ENCODE results near the gene WWOX.

Gene WWOX

GRCh38 chr16:78675312-78675711 is 575.9 kb downstream of the WWOX start:
- no peak for DNase-seq
- no peak overlapping the region for H3K4me2 ChIP-seq (ENCODE audit: low read depth, low read length)
- TF ChIP-seq EZH2 (optimal IDR thresholded peaks at IDR 0.05; ENCODE audit: low read depth, low read length), result no peak
- TF ChIP-seq EZH2phosphoT487 (IDR thresholded peaks at IDR 0.05; ENCODE audit: low read length), result no peak
- TF ChIP-seq CTCF (IDR thresholded peaks at IDR 0.05; ENCODE audit: low read length), result no peak

GRCh38 chr16:78675951-78676792 is 576.7 kb downstream of the WWOX start:
- H4K20me1 ChIP-seq (ENCODE audit: insufficient read depth, low read length), result no peaks in the 10 kb centered on the region
- TF ChIP-seq EZH2phosphoT487 (IDR thresholded peaks at IDR 0.05; ENCODE audit: low read length) (no peak), EZH2 (optimal IDR thresholded peaks at IDR 0.05; ENCODE audit: low read depth, low read length) (no peak), CTCF (IDR thresholded peaks at IDR 0.05; ENCODE audit: low read length) (no peak)
- no peak overlapping the region for H3K4me3 ChIP-seq (ENCODE audit: low read length)
- H2AFZ ChIP-seq (ENCODE audit: low read length), result no peak overlapping the region
- H3K27me3 ChIP-seq (replicated peaks; ENCODE audit: insufficient read depth, low read length), result no peaks in the 10 kb centered on the region
- no peak overlapping the region for H3K4me2 ChIP-seq (ENCODE audit: low read depth, low read length)
- H3K9me2 ChIP-seq (replicated peaks; ENCODE audit: insufficient read depth, low read length), result no peaks in the 10 kb centered on the region
- no peak for DNase-seq
- H3K9me3 ChIP-seq (replicated peaks; ENCODE audit: insufficient read depth, low read length), result no peaks in the 10 kb centered on the region
- H3K79me2 ChIP-seq (ENCODE audit: low read length), result no peaks in the 10 kb centered on the region
- H3K4me1 ChIP-seq (ENCODE audit: low read length), result no peaks in the 10 kb centered on the region
- H3K9ac ChIP-seq (ENCODE audit: low read length), result no peak overlapping the region
- no peak overlapping the region for H3K27ac ChIP-seq (ENCODE audit: low read length)
- H3F3A ChIP-seq (ENCODE audit: insufficient read depth, low read length), result no peaks in the 10 kb centered on the region
- H3K36me3 ChIP-seq (replicated peaks; ENCODE audit: insufficient read depth, low read length), result no peaks in the 10 kb centered on the region

More at GRCh38 chr16:78675312-78675711, 575.9 kb downstream of the WWOX start:
- Histone ChIP-seq H3K36me3 (replicated peaks; ENCODE audit: insufficient read depth, low read length) (no peaks in the 10 kb centered on the region), H3K79me2 (ENCODE audit: low read length) (no peaks in the 10 kb centered on the region), H3F3A (ENCODE audit: insufficient read depth, low read length) (no peaks in the 10 kb centered on the region), H3K9me3 (replicated peaks; ENCODE audit: insufficient read depth, low read length) (no peaks in the 10 kb centered on the region), H3K4me1 (ENCODE audit: low read length) (no peaks in the 10 kb centered on the region), H4K20me1 (ENCODE audit: insufficient read depth, low read length) (no peaks in the 10 kb centered on the region), H3K27me3 (replicated peaks; ENCODE audit: insufficient read depth, low read length) (no peaks in the 10 kb centered on the region), H2AFZ (ENCODE audit: low read length) (no peak overlapping the region), H3K9me2 (replicated peaks; ENCODE audit: insufficient read depth, low read length) (no peaks in the 10 kb centered on the region), H3K4me3 (ENCODE audit: low read length) (no peak overlapping the region), H3K27ac (ENCODE audit: low read length) (no peak overlapping the region), H3K9ac (ENCODE audit: low read length) (no peak overlapping the region)

GRCh38 chr16:78677181-78677731 is 577.8 kb downstream of the WWOX start:
- Histone ChIP-seq H2AFZ (ENCODE audit: low read length) (no peak overlapping the region), H3K4me3 (ENCODE audit: low read length) (no peak overlapping the region), H3K4me1 (ENCODE audit: low read length) (no peaks in the 10 kb centered on the region), H3K9me2 (replicated peaks; ENCODE audit: insufficient read depth, low read length) (no peaks in the 10 kb centered on the region), H3K27ac (ENCODE audit: low read length) (no peak overlapping the region), H4K20me1 (ENCODE audit: insufficient read depth, low read length) (no peaks in the 10 kb centered on the region), H3K9me3 (replicated peaks; ENCODE audit: insufficient read depth, low read length) (no peaks in the 10 kb centered on the region), H3K27me3 (replicated peaks; ENCODE audit: insufficient read depth, low read length) (no peaks in the 10 kb centered on the region), H3K9ac (ENCODE audit: low read length) (no peak overlapping the region), H3K36me3 (replicated peaks; ENCODE audit: insufficient read depth, low read length) (no peaks in the 10 kb centered on the region), H3K79me2 (ENCODE audit: low read length) (no peaks in the 10 kb centered on the region), H3F3A (ENCODE audit: insufficient read depth, low read length) (no peaks in the 10 kb centered on the region), H3K4me2 (ENCODE audit: low read depth, low read length) (no peak overlapping the region)
- no peak for DNase-seq
- TF ChIP-seq CTCF (IDR thresholded peaks at IDR 0.05; ENCODE audit: low read length) (no peak), EZH2 (optimal IDR thresholded peaks at IDR 0.05; ENCODE audit: low read depth, low read length) (no peak), EZH2phosphoT487 (IDR thresholded peaks at IDR 0.05; ENCODE audit: low read length) (no peak)

Measured in MM.1S (cell line).